ENCODE data around the gene DSG3. TPM values are rescaled to one million over a fixed set of nuclear protein-coding genes. Genes with fewer than 3 reads are reported as not detected.

The DSG3 gene
- total and polyA plus RNA-seq, 2 of the 8 experiments (the other 6 are each of a cell fraction or from before 2014, with no cell fraction given): 0.03 to 0.07 TPM

GRCh38 chr18:31486165-31486564, 38.6 kb downstream of the DSG3 start (continued):
- no peak for TF ChIP-seq ASH2L (IDR thresholded peaks at IDR 0.05; ENCODE audit: low read length)

All from H1 (cell line).